GM19467 (cell line): ENCODE results near the gene SART3.

Experiments used
- ATAC-seq: cut with Tn5 transposase; IDR thresholded peaks from one replicate; pipeline ENCODE4 v1.9.1; 2021; ENCODE audit warnings: mild to moderate bottlenecking, moderate library complexity; ENCODE audit not compliant: unreplicated experiment

The SART3 gene, protein sequence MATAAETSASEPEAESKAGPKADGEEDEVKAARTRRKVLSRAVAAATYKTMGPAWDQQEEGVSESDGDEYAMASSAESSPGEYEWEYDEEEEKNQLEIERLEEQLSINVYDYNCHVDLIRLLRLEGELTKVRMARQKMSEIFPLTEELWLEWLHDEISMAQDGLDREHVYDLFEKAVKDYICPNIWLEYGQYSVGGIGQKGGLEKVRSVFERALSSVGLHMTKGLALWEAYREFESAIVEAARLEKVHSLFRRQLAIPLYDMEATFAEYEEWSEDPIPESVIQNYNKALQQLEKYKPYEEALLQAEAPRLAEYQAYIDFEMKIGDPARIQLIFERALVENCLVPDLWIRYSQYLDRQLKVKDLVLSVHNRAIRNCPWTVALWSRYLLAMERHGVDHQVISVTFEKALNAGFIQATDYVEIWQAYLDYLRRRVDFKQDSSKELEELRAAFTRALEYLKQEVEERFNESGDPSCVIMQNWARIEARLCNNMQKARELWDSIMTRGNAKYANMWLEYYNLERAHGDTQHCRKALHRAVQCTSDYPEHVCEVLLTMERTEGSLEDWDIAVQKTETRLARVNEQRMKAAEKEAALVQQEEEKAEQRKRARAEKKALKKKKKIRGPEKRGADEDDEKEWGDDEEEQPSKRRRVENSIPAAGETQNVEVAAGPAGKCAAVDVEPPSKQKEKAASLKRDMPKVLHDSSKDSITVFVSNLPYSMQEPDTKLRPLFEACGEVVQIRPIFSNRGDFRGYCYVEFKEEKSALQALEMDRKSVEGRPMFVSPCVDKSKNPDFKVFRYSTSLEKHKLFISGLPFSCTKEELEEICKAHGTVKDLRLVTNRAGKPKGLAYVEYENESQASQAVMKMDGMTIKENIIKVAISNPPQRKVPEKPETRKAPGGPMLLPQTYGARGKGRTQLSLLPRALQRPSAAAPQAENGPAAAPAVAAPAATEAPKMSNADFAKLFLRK

DNA sequence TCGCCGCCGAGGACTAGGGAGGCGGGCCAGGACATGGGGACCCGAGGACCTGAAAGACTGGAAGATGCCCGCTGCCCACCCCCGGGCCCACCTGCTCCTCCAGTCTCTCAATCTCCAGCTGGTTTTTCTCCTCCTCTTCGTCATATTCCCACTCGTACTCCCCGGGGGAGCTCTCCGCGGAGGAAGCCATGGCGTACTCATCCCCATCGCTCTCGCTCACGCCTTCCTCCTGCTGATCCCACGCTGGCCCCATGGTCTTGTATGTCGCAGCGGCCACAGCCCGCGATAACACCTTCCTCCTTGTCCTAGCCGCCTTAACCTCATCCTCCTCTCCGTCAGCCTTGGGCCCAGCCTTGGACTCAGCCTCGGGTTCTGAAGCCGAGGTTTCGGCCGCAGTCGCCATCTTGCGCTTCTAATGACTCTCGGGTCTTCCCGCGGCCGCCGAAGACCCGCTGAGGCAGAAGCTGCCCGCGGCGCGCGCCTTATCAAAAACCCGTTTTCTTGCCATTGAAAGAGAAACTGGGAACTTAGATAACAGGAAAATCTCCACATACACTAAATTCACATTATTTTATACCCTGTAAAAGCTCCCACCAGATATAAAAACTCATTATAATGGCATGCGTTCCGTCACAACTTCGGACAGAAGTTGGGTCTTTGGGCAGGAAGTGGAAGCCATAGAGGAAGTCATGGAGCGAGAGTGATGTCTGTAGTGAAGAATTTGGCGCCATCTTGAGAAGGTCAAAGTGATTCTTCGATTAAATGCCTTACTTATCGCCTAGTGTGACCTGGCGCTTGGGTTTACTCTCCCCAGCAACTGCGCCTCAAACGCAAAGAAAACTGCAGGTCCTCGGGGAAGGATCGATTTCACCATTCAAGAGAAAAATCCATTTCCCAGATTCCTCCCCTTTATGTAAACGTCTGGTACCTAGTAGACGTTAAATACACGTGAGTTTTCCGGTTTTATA lies at the start of gene SART3:
SART3 (minus strand) TSS at position 422 of the 968 bp plus-strand sequence; CDS start at position 403, 19 bp downstream.
- ATAC-seq = peak; percentile 29

DNA sequence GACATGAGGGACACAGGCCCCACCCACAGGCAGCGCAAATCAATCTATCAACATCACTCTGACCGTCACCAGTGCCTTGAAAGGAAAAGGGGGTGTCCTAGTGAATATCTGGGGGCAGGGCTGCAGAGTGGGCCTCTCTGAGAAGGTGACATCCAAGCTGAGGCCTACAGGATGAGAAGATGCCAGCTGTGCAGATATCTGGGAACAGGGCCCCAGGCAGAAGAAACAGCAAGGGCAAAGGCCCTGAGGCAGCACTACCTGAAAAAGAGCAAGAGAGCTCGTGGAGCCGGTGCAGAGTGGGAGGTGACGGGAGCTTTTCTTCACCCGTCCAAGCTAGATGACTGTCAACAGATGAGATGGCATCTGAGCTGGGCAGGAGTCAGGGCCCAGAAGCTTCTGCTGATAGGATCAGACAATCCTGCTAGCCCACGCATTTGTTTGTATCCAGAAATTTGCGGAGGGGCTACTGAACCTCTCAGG lies 49.4 kb upstream of the SART3 start:
- no peak for ATAC-seq

DNA sequence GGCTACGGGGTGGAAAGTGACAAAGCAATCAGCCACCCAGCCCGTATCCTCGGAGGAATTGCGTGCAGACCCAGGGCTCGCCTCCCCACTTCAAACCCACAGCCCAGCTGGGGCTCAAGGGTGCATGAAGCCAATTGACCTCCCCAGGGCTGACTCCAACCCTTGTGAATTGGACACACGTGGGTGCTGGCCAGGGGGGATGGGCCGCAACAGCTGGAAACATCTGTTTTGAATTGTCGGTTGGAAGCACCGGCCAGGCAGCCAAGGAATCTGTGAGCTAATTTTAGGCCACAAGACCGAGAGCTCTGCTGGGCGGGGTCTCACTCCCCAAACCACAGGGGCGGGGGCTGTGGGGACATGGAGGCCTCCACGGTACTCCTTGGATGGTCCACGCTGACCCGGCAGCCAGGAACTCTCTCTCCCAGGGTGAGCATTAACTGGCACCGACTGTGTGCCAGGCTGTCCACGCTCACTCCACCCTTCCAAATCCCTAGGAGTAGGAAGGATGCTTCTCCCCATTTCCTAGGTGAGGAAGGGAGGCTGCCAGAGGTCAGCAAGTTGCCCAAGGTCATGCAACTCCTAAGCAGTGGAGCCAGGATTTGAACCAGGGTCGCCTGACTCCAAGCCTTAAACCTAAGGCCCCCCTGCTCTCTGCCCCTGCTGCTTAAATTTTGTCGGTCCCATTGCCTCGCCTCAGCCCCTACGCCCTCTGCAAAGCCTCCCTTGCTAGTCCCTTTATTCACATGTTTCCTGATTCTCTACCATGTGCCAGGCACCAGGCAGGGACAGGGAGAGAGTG lies 48.8 kb upstream of the SART3 start:
- ATAC-seq = no peak

DNA sequence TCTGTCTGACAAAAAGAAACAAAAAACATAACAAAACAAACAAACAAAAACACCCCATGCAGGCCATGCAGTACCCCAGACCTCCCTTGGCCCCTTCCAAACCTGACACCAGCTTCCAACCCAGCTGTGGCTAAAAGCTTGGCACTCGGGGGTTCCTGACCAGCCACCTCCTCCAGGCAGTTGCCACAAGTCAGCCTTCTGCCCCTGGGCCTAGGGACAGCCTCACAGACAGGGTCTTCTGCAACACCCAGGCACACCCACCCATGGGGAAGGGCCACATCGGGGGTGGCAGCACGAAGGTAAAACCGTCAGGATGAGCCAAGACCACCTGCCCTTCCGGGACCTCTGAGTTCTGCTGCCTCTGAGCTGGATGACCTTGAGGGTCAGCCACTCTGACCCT lies 47.6 kb upstream of the SART3 start:
- no peak for ATAC-seq

DNA sequence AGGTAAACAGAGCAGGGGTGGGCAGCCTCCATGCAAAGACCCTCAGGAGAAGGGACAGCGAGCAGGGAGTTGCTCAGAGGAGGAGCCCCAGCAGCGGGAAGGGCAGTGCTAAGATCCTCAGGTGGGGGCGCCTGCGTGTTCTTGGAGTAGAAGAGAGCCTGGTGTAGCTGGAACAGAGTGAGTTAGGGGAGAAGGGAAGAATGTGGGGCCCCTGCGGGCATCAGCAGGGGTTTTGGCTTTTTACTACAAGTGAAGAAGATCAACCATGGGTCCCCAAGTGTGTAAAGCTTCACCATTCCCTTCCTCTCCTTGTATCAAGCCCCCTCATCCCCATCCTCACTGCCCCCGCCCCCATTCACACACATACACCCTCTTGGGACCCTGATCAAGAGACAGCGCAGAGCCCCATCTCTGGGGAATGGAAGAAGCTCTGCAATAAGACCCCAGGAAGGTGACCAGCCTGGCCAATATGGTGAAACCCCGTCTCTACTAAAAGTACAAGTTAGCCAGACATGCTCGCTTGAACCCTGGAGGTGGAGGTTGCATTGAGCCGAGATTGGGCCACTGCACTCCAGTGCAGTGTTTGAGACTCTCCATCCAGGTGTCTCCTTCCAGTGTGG lies 47.1 kb upstream of the SART3 start:
- ATAC-seq = no peak

DNA sequence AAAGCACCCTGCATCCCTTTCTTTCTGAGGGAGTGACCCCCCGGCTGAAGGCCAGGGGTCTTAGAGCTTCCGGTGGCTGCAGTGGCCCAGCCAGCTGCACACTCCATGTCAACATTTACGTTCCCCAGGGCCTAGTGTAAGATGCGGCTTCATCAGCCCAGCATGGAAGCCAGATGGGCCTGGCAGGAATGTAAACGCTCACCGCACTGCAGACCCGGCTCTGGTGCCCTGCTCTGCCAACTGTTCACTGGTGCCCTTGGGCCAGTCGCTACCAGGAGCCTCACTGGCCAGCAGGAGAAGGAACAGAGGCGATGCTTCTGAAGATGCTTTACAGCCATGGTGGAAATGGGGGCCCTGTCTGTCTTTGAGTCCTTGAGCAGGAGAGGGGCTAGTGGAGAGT lies 45.5 kb upstream of the SART3 start:
- no peak for ATAC-seq

DNA sequence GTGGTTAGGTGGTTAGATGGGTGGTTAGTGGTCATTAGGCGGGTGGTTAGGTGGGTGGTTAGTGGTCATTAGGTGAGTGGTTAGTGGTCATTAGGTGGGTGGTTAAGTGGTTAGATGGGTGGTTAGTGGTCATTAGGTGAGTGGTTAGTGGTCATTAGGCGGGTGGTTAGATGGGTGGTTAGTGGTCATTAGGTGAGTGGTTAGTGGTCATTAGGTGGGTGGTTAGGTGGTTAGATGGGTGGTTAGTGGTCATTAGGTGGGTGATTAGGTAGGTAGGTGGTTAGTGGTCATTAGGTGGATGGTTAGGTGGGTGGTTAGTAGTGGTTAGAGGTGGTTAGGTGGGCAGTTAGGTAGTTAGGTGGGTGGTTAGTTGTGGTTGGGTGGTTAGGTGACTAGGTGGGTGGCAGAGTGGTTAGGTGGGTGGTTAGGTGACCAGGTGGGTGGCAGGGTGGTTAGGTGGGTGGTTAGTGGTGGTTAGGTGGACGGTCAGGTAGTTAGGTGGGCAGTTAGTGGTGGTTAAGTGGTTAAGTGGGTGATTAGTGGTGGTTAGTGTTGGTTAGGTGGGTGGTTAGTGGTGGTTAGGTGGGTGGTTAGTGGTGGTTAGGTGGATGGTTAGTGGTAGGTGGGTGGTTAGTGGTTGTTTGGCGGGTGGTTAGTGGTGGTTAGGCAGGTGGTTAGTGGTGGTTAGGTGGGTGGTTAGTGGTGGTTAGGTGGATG lies 44.9 kb upstream of the SART3 start:
- no peak for ATAC-seq

DNA sequence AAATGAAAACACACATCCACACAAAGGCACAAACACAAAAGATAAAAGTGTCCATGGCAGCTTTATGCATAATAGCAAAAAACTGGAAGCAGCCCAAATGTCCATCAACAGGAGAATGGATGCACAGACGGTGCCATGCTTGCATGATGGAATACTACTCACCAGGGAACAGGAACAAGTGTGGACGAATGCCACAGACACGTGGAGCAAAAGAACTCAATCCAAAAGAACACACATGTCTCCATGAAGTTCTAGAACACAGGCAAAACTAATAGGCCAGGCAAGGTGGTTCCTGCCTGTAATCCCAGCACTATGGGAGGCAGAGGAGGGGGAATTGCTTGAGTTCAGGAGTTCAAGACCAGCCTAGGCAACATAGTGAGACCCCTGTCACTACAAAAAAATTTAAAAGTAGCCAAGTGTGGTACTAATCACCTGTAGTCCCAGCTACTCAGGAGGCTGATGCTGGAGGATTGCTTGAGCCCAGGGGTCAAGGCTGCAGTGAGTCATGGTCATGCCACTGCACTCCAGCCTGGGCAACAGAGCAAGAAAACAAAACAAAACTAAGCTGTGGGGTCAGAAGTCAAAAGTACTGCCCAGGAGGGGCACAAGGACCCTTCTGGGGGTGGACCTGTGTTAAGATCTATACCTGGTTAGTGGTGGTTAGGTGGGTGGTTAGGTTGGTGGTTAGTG lies 44.2 kb upstream of the SART3 start:
- no peak for ATAC-seq

DNA sequence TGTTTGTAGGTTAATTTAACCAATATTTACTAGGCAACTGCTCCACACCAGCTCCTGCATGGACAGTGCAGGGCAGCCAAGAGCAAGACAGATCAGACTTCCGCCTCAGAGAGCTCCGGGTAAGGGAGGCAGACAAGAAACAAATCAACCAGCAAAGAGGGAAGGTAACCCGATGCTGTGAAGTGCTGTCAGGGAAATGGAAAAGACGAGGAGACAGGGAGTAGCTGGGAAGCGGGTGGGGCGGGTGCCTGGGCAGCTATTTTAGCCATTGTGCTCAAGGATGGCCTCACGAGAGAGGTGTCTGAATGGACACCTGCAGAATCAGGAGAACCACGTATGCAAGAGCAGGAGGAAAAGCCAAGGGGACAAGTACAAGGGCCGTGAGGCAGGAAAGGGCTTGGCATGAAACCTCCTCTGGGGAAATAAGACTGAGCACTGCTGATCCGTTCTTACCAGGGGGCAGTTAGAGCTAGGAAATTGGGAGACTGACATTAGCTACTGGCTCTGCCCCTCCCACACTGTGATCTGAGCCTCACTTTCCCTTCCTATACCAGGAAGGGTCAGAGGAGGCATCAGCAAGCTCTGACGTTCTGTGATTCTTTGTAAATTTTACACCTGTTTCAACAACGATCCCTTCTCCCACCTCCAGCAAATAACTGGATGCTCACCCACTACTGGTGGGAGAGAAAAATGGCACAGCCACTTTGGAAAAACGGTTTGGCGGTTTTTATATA lies 43.4 kb upstream of the SART3 start:
- ATAC-seq = no peak

DNA sequence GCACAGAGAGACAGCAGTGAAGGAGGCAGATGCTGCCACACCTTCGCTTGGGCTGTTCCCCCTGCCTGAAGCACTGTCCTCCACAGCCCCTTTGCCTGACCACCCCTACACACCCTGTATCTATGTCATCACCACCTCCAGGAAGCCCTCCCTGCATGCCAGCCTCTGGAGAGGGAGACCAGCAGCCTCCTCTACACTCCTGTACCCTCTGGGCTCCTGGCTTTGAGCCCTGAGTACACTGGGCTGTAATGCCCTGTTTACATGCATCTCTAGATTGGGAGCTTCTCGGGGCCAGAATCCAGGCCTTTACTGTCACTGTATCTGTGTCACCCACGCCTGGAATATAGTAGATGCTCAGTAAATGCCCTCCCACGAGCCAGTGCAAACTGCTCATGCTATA lies 42.8 kb upstream of the SART3 start:
- no peak for ATAC-seq

DNA sequence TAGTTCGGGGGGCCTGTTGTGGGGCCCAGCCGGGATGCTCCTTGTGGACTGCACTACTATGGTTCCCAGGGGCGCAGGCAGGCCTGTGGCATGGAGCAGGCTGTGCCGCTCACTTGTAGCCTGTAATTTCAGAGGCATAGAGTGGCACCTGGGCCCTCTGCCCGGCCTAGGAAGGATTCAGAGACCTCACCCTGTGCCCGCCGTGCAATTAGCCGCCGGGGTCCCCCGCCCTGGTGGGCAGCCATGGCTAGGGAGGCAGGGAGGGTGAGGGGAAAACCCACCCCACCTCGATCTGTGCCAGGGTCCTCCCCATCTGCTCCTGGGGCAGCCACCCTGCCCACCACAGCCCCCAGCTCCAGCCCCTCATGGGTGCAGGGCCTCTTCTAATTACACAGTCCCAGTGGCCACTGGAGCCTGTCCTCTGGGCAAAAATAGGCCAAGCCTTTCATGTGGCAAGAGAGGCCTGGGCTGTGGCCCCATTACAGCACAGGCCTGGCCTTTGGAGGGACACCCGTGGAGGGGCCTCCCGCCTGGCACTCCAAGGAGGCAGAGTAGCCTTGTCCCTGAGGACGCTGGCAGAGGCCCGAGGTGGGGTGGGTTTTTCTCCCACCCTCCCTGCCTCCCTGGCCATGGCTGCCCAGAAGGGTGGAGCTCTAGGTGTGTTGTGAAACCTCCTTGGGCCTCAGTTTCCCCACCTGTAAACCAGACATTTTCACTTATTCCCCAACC lies 42.2 kb upstream of the SART3 start:
- no peak for ATAC-seq

DNA sequence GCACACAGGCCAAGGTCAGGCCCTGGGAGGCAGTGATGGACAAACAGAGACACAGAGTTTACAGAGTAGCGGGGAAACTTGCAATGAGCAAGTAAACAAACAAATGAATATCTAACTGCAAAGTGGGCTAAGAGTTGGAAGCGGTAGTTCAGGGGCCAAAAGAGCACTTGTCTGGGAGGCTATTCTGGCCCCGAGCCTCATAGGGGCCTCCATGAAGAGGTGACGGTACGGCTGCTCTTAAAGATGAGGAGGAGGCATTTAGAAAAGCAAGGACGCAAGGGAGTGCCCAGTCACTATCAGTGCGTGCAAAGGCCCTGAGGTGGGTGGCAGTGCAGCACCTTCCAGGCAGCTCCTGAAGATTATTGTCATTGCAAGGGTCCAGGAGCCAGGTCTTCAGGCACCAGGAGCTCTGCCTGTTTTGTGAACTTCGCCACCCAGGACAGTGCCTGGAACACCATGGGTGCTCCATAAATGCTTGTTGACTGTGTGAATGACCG lies 41.3 kb upstream of the SART3 start:
- no peak for ATAC-seq

DNA sequence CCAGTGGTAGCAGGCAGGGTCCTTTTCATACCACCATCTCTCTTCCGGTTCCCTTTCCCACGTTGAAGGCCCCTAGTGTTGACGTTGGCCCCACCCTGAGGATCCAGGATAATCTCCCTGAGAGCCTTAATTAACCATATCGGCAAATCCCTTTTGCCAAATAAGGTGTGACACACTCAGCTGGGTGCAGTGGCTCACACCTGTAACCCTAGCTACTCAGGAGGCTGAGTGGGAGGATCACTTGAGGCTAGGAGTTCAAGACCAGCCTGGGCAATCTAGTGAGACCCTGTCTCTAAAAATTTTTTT lies 39.7 kb upstream of the SART3 start:
- no peak for ATAC-seq

DNA sequence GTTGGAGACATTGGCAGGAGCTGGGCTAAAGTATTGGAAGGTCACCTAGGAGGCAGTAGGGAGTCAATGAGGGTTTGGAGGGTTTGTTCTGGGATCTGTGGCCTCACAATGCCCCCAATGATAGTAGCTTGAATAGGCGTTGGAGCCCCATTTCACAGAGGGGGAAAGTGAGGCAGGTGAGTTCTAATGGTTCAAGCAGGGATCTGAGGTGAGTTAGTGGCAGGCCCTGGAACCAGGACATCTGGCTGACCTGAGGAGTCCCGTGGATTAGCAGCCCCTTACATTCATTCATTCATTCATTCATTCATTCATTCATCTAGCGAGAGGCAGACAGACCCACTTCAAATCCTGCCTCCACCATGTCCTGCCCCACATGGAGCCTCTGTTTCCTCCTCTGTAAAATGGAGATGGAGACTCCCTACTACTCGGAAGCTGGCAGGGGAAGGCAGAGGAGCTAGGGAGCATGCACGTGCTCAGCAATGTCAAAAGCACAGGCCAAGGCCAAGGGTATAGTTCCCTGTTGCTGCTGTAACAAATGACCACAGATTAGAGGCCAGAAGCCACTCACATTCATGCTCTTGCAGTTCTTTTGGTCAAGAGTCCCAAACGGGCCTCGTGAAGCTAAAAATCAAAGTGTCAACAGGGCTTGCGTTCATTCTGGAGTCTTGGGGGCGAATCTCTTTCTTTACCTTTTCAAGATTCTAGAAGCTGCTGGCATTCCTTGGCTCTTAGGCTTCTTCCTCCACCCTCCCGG lies 39.2 kb upstream of the SART3 start:
- no peak for ATAC-seq

DNA sequence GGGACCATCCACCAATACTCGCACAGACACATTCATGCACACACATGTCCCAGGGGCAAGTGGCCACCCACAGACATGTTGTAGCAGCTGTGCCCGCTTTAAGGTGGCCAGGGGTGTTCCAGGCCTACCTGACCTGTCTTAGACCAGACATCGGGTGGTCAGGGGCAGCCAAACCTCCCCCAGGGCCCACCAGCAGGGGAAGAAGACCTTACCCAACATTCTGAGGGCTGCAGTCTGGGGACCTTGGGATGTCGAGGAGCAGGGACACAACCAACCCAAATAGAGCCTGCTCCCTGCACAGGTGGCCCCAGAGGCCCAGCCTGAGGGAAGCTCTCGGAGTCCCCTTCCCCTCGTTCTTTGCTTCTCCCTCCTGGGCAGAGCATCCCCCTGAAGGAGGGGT lies 38.6 kb upstream of the SART3 start:
- no peak for ATAC-seq
